ENCODE measurements around the gene LCTL. TPM values are rescaled to one million over a fixed set of nuclear protein-coding genes. Genes with fewer than 3 reads are reported as not detected.

The LCTL gene
- total and polyA plus RNA-seq, 2 of the 8 experiments (the other 6 are each of a cell fraction or from before 2014, with no cell fraction given): 5.5 to 6.2 TPM

DNA sequence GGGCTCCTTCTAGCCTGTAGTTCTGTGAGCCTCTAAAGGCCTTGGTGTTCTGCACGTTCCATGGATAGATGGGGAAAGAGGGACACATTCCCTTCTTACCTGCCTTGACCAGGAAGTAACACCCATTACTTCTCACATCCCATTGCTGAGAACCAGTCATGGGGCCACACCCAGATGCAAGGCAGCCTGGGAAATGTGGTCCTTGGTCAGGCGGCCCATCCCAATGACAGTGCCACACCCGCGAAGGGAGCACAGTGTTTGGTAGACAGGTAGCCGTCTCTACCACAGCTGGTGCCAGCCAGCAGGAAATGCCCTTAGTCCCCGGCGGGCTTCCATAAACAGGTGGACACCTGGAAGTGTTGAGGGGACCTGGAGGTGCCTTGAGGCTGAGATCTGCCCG, 23.2 kb upstream of the LCTL start:
- no peak overlapping the region for H4K91ac ChIP-seq (replicated peaks; ENCODE audit: insufficient read length, low read length)
- peak overlapping the region; percentile 62 for H4K8ac ChIP-seq (ENCODE audit: extremely low read depth, insufficient read depth, low read length)
- H3K14ac ChIP-seq (ENCODE audit: insufficient read length): no peak overlapping the region
- H3K18ac ChIP-seq (ENCODE audit: extremely low read depth, low read length): peak overlapping the region; percentile 84; the same call in 1 of the 2 replicates
- peak overlapping the region in 3 of 4 experiments; percentile 6 to 44 (median 19); a peak in 4 of 8 replicates for H3K4me3 ChIP-seq (ENCODE audit: extremely low read depth in 1 of 4, insufficient read depth in 2 of 4, low read depth in 3 of 4, low read length in 4 of 4)
- H2BK120ac ChIP-seq (replicated peaks; ENCODE audit: low read depth, low read length): no peak overlapping the region
- H2BK20ac ChIP-seq (ENCODE audit: low read length): no peak overlapping the region
- H4K20me1 ChIP-seq (replicated peaks in 1 of 2; ENCODE audit: control insufficient read depth in 1 of 2, insufficient read depth in 2 of 2, low read length in 2 of 2): no peaks in the 10 kb centered on the region
- H3K4me2 ChIP-seq (ENCODE audit: insufficient read depth in 1 of 2, low read depth in 2 of 2, low read length in 2 of 2): peak overlapping the region; percentile 20 to 52
- H3K23me2 ChIP-seq (ENCODE audit: low read depth, low read length): no peaks in the 10 kb centered on the region; the same call in 1 of the 2 replicates
- DNase-seq (ENCODE audit: low read depth in 1 of 2, low spot score in 2 of 2) (no peak), FAIRE-seq (no peak)
- no peak overlapping the region for H3K4ac ChIP-seq (replicated peaks; ENCODE audit: insufficient read length, low read depth, low read length)
- WGBS, 2 experiments (ENCODE audit: extremely low coverage in 1 of 2, insufficient coverage in 1 of 2, insufficient read length in 1 of 2, insufficient replicate concordance in 2 of 2, low coverage in 1 of 2, low lambda C conversion rate in 2 of 2, missing lambda C conversion rate in 1 of 2): 73% methylated on average over 8 of the region's 8 CpGs; no CpG with 5 or more reads in 1 of the 2 experiments
- 0 out of 7 replicates have a peak, but pooled peaks cover 0 to 2% (median 0%) of the 10 kb centered on the region in 4 experiments for H3K27me3 ChIP-seq (replicated peaks in 1 of 4; ENCODE audit: control insufficient read depth in 3 of 4, extremely low read depth in 1 of 4, insufficient read depth in 3 of 4, low read length in 3 of 4)
- H4K5ac ChIP-seq (ENCODE audit: insufficient read length, low read depth, low read length): peak overlapping the region; percentile 27
- H2BK5ac ChIP-seq (ENCODE audit: low read depth, low read length): peak overlapping the region; percentile 82; the same call in 1 of the 2 replicates
- ChIA-PET POLR2A (ENCODE audit: partially characterized antibody) (no interaction called here), CTCF (ENCODE audit: partially characterized antibody) (interaction anchor here (0.7 to 3.7 kb wide), 24 partner anchors 9 to 330 kb away, joined by 3 to 31 read pairs (median 4); partner anchors contain the start of genes LCTL and SNAPC5)
- no peak overlapping the region for H3K56ac ChIP-seq (replicated peaks; ENCODE audit: insufficient read length, low read depth, low read length)
- no peak overlapping the region for H3K27ac ChIP-seq (ENCODE audit: low read depth, low read length)
- H3K4me1 ChIP-seq (replicated peaks in 1 of 4; ENCODE audit: control insufficient read depth in 3 of 4, insufficient read depth in 4 of 4, low read length in 3 of 4): peaks cover 0 to 5% (median 3%) of the 10 kb centered on the region in 4 experiments; a peak in 4 of 7 replicates
- H3K9me3 ChIP-seq (ENCODE audit: insufficient read depth in 2 of 2, low read depth in 1 of 2, low read length in 1 of 2): no peaks in the 10 kb centered on the region
- no peaks in the 10 kb centered on the region for H3K79me1 ChIP-seq (ENCODE audit: low read depth, low read length)
- H2AFZ ChIP-seq (ENCODE audit: low read length): 0 out of 2 replicates have a peak overlapping the region, but pooled peaks have one; percentile 59
- 0 out of 2 replicates have a peak overlapping the region, but pooled peaks have one; percentile 10 for H2BK12ac ChIP-seq (ENCODE audit: low read depth, low read length)
- no peak overlapping the region for H2AK5ac ChIP-seq (ENCODE audit: low read depth, low read length)
- no peaks in the 10 kb centered on the region for H3K79me2 ChIP-seq (ENCODE audit: control insufficient read depth in 1 of 2, insufficient read depth in 2 of 2, low read length in 2 of 2)
- no peak overlapping the region; a peak in 1 of 7 replicates for H3K9ac ChIP-seq (replicated peaks in 1 of 4; ENCODE audit: extremely low read depth in 1 of 4, low read depth in 3 of 4, low read length in 3 of 4)
- H3K23ac ChIP-seq (ENCODE audit: insufficient read length): no peak overlapping the region
- H2BK15ac ChIP-seq (ENCODE audit: low read length): no peak overlapping the region
- H3K36me3 ChIP-seq (ENCODE audit: control insufficient read depth in 2 of 4, insufficient read depth in 4 of 4, low read length in 3 of 4): no peaks in the 10 kb centered on the region
- TF ChIP-seq BRCA1 (IDR thresholded peaks at IDR 0.05; ENCODE audit: low read depth, low read length) (no peak), SAP30 (IDR thresholded peaks at IDR 0.05; ENCODE audit: insufficient read depth, insufficient replicate concordance, low read length) (no peak), MAFK (IDR thresholded peaks at IDR 0.05; ENCODE audit: low read depth, low read length) (no peak), HDAC2 (IDR thresholded peaks at IDR 0.05; ENCODE audit: borderline replicate concordance in 1 of 2, low read depth in 2 of 2, low read length in 2 of 2) (no peak)

Data from H1 (cell line).